ENCODE measurements around the gene ITGA7. TPM values are rescaled to one million over a fixed set of nuclear protein-coding genes. Genes with fewer than 3 reads are reported as not detected.

The ITGA7 gene
- total RNA-seq, 1 experiment from 2014 or later = 2.5 TPM

- intact Hi-C loops (cut with micrococcal nuclease; ENCODE audit: unreplicated experiment) = no loop called here
- Histone ChIP-seq H3K27ac (ENCODE audit: low read length) (no peak overlapping the region), H3K36me3 (ENCODE audit: control insufficient read depth, insufficient read depth, low read length) (no peaks in the 10 kb centered on the region), H3K4me1 (ENCODE audit: control insufficient read depth, insufficient read depth, low read length) (no peaks in the 10 kb centered on the region), H3K27me3 (ENCODE audit: control insufficient read depth, insufficient read depth, low read length) (peaks cover 4% of the 10 kb centered on the region; the same call in 1 of the 2 replicates), H3K9me3 (ENCODE audit: control insufficient read depth, insufficient read depth, low read depth, low read length) (no peaks in the 10 kb centered on the region), H3K4me3 (ENCODE audit: low read depth in 2 of 2, low read length in 2 of 2) (no peak overlapping the region)
- ChIA-PET POLR2A (no interaction called here), CTCF (interaction anchor here (0.6 kb wide), 2 partner anchors 19 to 378 kb away, joined by 4 to 5 read pairs; no protein-coding TSS in a partner anchor)
- no TSS peak for BruUV-seq (replicated peaks)
- DNase-seq (ENCODE audit: low read depth, low spot score) (no peak), ATAC-seq (no peak)
- TF ChIP-seq REST (IDR thresholded peaks at IDR 0.05; ENCODE audit: insufficient read depth in 1 of 2, low read depth in 2 of 2, low read length in 1 of 2) (no peak), TCF7L2 (IDR thresholded peaks at IDR 0.05; ENCODE audit: low read depth, low read length) (no peak), CTCF (IDR thresholded peaks at IDR 0.05) (no peak), POLR2AphosphoS5 (IDR thresholded peaks at IDR 0.05; ENCODE audit: low read depth, low read length) (no peak), SIN3A (IDR thresholded peaks at IDR 0.05; ENCODE audit: borderline replicate concordance, insufficient read depth, low read depth, low read length) (no peak)
- in situ Hi-C loops (cut with HindIII; ENCODE audit: low pct_unique_long_range_greater_than_20kb, low sequenced_read_pairs) = no loop called here
Measured at GRCh38 chr12:55663391-55663790, 44.3 kb downstream of the ITGA7 start.

GRCh38 chr12:55659486-55660385 lies 48.0 kb downstream of the ITGA7 start:
- Histone ChIP-seq H3K4me3 (ENCODE audit: low read depth in 2 of 2, low read length in 2 of 2) (no peak overlapping the region), H3K9me3 (ENCODE audit: control insufficient read depth, insufficient read depth, low read depth, low read length) (no peaks in the 10 kb centered on the region), H3K27me3 (ENCODE audit: control insufficient read depth, insufficient read depth, low read length) (peaks cover 4% of the 10 kb centered on the region; the same call in 1 of the 2 replicates), H3K4me1 (ENCODE audit: control insufficient read depth, insufficient read depth, low read length) (no peaks in the 10 kb centered on the region), H3K36me3 (ENCODE audit: control insufficient read depth, insufficient read depth, low read length) (no peaks in the 10 kb centered on the region), H3K27ac (ENCODE audit: low read length) (no peak overlapping the region)
- in situ Hi-C loops (cut with HindIII; ENCODE audit: low pct_unique_long_range_greater_than_20kb, low sequenced_read_pairs) (no loop called here), intact Hi-C loops (cut with micrococcal nuclease; ENCODE audit: unreplicated experiment) (loop anchor here (1.0 to 2.0 kb wide), 2 partner anchors 61 to 78 kb away; partner anchors contain the start of gene RDH5)
- POLR2A ChIA-PET = no interaction called here
- DNase-seq (ENCODE audit: low read depth, low spot score) (no peak), ATAC-seq (peak; percentile 79; the same call in 1 of the 2 replicates)
- CTCF ChIA-PET = no interaction called here
- BruUV-seq (replicated peaks) = no TSS peak
- TF ChIP-seq REST (IDR thresholded peaks at IDR 0.05; ENCODE audit: insufficient read depth in 1 of 2, low read depth in 2 of 2, low read length in 1 of 2) (no peak), TCF7L2 (IDR thresholded peaks at IDR 0.05; ENCODE audit: low read depth, low read length) (no peak), SIN3A (IDR thresholded peaks at IDR 0.05; ENCODE audit: borderline replicate concordance, insufficient read depth, low read depth, low read length) (no peak), POLR2AphosphoS5 (IDR thresholded peaks at IDR 0.05; ENCODE audit: low read depth, low read length) (no peak), CTCF (IDR thresholded peaks at IDR 0.05) (peak; percentile 80)

Data from Panc1 (cell line).